DMS153 treated with DMSO at 0.1 percent for 48 hours (cell line): ENCODE data around the gene SLC10A1.
"Not testable (repeated sequence)": the region's sequence is repeated elsewhere in the genome, so short reads cannot be mapped to it uniquely, and the experiment has no call there.

Experiments used
- DNase-seq: peaks from one replicate; lab custom pipeline; 2025; ENCODE audit not compliant: unreplicated experiment; lab: John Stamatoyannopoulos, UW

SLC10A1 gene

DNA sequence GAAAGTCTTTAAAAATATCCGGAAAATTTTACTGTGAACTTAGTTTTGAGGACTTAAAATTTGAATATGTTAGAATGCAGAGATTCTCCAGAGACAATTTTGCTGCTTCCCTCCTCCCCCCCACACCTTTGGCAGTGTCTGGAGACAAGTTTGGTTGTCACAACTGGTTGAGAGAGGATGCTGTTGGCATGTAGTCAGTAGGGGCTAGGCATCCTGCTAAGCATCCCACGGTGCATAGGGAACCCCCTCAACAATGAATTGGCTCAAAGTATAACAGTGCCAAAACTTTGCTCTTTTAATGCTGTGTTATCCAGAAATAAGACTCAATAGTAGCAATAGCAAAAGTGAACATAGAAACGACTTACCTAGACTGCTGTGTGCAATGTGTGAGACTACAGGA lies 26.5 kb downstream of the SLC10A1 start:
- DNase-seq = no peak

- no peak for DNase-seq
These were observed 27.4 kb downstream of the SLC10A1 start for GRCh38 chr14:69769623-69770022.

GRCh38 chr14:69768873-69769272 lies 28.2 kb downstream of the SLC10A1 start:
- no peak for DNase-seq

GRCh38 chr14:69767369-69767999 lies 29.6 kb downstream of the SLC10A1 start:
- peak; percentile 85 for DNase-seq

- DNase-seq = peak; percentile 80
These were observed 30.1 kb downstream of the SLC10A1 start, which contains the start of gene SRSF5 for GRCh38 chr14:69766984-69767368. Gene SRSF5 (plus strand): TSS chr14:69767142. CDS start chr14:69768157, 1,015 bp downstream.

DNA sequence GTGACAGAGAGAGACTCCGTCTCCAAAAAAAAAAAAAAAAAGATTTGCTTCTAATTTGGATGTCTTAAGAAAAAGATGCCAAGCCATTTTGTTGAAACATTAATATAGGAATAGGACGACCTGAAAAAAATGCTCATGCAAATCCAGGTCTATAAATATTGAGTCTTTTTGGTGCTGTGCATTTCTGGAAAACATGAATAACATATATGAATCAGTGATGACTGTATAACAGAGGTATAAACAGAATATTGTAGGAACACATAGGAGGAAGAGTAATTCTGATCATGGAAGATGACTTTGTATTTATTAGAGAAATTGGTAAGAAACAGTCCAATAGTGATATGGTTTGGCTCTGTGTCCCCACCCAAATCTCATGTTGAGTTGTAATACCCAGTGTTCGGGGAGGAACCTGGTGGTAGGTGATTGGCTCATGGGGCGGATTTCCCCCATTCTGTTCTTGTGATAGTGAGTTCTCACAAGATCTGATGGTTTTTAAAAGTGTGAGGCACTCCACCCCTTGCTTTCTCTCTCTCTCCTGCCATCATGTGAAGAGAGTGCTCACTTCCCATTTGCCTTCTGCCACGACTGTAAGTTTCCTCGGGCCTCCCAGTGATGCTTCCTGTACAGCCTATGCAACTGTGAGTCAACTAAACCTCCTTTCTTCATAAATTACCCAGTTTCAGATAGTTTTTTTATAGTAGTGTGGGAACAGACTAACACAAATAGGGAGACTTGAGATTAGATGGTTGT lies 33.1 kb downstream of the SLC10A1 start:
- DNase-seq = no peak

GRCh38 chr14:69760810-69761209 lies 36.2 kb downstream of the SLC10A1 start:
- no peak for DNase-seq

DNA sequence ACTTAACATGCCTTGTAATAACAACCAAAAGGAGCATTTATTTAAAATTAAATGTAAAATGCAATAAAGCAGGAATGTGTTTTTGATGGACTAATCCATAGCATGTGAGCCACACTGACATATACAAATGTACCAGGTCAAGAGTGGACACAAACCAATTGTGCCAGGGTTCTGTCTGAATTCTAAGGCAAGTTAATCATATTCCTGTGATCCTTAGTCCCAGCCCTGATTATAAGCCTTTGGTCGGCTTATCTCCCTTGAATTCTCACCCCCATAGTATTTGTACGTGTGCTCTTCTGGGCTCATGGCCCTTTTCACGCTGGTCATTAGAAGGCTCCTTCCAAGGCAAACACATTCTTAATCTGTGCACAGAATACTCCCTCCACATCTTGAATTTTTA lies 40.7 kb downstream of the SLC10A1 start:
- no peak for DNase-seq

DNA sequence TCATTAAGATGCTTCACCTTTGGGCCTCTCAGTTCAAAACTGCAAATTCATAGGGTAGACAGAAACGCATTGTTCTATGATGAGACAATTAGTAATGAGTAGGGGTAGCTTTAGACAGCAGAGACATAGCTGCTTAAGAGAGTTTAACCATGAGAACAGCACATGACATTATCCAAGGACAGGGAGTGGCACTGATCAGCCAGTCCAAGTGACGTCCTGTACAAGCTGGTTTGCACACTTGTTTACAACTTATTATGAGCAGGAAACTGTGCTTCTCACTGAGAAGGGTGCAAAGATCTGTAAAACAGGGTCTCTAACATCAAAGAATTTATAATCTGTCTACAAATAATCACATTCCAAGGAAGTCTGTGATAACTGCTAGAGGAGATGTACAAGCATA lies 41.3 kb downstream of the SLC10A1 start:
- no peak for DNase-seq

DNA sequence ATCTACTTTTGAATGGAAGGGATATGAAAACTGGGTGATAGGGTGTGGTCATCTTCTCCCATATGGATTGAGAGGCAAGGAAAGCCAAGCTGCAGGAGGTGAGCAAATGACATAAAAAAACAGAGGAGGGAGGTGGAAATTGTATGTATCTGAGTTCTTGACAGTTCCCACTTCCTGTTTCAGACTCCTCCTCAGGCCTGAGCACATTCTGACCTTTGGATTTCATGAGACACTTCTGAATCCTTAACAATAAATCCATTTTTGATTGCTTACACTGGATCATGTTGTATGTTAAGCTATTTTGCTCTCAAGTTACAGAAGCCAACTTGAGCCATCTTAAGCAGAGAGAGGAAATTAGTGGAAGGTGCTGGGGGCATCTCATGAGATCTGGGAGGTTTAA lies 41.7 kb downstream of the SLC10A1 start:
- DNase-seq = no peak

DNA sequence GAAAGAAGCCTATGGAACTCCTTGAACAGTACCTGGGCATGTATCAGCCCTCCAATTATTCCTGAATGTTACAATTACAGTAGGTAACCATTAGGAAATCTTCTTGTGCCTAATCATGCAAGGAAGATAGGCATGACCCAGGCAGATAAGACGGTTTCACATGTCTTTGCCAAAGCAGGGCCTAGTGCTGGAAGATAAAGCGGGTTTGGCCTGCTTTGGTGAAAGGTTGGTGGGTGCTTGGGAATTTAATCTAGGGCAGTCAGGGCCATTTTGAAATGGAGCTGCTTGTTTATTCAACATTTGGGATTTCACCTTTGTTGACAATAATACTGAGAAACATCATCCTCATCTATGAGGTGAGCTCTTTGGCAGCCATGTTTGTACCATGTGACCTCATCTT lies 42.6 kb downstream of the SLC10A1 start:
- DNase-seq = no peak

DNA sequence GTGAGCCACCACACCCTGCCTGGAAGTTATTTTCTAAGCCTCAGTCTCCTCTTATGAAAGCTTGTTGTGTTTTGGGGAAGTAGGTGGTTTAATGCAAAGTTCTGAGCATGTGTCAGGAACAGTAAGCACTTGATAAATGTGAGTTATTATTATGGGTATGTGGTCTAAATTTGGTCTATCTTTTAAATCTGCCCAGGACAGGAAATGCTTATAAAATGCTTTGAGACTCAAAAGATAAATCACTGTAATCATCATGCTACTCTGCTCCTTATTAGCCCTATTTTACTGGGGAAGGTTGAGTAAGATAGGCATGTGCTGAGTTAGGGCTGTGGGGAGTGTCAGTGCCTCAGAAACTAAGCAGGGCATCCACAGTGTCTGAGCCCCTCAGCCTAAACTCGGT lies 43.2 kb downstream of the SLC10A1 start:
- DNase-seq = no peak

DNA sequence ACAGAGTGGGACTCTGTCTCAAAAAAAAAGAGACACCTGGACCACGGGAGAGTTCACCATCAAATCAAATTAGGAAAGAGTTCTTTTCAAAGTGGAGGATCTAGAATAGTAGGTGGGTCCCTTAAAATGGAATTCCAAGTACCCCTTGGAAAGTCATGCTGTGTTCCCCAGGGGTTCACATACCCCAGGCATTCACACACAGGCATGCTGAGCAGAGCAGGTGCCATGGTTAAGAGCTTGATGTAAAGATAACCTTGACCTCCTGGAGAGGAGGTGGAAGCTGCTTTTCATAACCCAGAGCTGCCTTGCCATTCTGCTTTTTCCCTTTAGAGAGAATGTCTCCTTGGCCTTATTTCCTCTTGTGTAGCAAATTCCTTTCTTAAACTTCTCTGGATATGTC lies 44.3 kb downstream of the SLC10A1 start:
- no peak for DNase-seq

DNA sequence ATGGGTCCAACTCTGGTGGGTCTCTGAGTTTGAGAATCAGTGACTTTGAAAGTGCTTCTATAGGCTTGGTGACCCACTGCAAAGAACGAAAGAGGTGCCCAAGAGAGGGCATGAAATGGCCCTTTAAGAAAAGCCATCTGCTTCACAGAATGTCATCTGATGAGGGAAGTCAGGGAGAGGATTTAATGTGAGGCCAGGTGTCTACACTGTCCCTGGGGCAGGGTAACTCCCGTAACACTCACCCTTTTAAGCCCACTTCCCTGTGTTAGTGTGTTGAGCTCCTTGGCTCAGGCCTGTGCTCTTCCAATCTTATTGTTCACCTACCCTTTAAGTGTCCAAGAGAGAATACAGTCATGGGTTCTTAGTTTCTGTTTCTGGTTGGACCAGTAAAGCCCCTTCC lies 46.5 kb downstream of the SLC10A1 start:
- no peak for DNase-seq

DNA sequence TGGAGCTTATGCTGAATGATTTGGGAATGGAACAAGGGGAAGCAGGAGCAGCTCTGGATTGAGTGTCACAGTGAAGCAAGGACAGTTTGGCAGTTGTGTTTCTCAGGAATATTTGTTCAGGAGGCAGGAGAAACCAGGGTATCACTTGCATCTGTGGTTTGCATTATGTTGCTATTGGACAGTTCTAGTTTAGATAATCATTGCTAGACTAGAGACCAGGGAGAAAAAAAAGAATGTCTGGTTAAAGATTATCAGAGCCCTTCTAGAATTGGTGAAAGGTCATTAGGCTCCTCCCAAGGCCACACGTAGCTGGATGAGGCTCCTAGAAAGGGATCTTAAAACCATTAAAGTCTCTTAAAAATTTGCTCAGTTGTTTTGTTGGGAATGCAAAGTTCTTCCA lies 47.1 kb downstream of the SLC10A1 start:
- DNase-seq = no peak

- no peak for DNase-seq
These were observed 56.0 kb downstream of the SLC10A1 start for GRCh38 chr14:69741055-69741454.

GRCh38 chr14:69736405-69736804 lies 60.6 kb downstream of the SLC10A1 start:
- not testable (repeated sequence) for DNase-seq

GRCh38 chr14:69731919-69732598 lies 65.0 kb downstream of the SLC10A1 start:
- not testable (repeated sequence) for DNase-seq

DNA sequence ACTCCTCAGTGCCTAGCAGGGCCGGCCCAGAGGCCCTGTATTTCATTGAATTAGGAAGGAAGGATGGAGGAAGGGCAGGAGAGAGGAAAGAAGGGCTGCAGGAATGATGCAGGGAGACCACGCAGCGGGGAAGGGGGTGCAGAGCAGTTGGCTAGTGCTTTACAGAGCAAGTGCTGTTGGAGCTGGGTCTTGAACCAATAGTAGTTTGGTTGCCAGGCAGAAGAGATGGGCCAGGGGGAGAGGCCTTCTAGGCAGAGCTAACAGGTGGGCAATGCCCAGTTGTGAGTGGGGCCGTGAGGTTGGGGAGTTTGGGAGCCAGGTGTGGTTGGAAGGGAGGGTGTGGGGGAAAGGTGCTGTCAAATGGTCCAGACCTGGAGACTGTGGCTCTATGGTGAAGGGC lies 69.2 kb downstream of the SLC10A1 start:
- DNase-seq = no peak

DNA sequence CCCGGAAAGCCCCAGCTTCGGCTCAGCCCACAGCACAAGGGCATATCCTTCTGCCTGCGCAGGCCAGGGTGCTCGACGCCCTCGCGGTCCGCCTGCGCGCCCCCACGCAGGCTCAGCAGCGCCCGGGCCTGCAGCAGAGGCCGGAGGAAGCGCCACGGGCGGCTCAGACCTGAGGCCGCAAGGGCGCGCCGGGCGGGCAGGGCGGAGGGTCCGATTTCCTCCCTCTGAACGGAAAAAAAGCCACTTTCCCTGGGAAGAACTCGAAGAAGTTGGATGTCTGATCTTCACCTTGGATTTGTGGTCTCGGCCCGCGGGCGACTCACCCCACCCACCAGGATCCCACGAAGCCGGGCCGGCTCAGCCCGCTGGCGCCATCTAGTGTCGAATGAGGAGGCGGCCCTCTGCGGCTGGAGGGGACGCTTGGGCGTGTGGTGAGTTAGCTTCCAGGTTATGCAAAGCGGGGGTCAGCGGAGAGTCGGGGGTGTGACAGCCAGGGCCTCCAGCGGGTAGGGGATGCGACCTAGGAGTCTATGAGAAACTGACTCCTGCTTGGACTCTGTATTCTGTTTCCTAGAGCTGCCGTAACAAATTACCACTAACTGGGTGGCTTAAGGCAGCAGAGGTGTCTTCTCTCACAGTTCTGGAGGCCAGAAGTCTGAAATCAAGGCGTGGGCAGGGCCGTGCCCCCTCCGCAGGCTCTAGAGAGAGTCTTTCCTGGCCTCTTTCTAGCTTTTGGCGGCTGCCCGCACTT lies 70.1 kb downstream of the SLC10A1 start:
- peak; percentile 67 for DNase-seq
